K562 (cell line): ENCODE measurements around the gene FRK.

Experiments
- BACH1 ChIP-seq: fragments of 200-800 bp; sonication (Bioruptor generic); IDR thresholded peaks from 2 replicates; pipeline ENCODE4 v1.6.1; 2016; ENCODE audit warnings: missing genetic modification characterization, missing compliant biosample characterization
- BCL6 ChIP-seq: fragments of 250-450 bp; sonication (Bioruptor Pico); IDR thresholded peaks from 2 replicates; pipeline ENCODE4 v1.4.0; 2020
- L3MBTL2 ChIP-seq: fragments of 450-650 bp; IDR thresholded peaks from 2 replicates; pipeline ENCODE4 v1.6.1; 2016; ENCODE audit warnings: mild to moderate bottlenecking, moderate library complexity
- PML ChIP-seq: IDR thresholded peaks from 2 replicates; pipeline ENCODE4 v1.6.1; 2012; ENCODE audit warnings: low read length, inconsistent platforms
- TAF15 ChIP-seq: fragments of 200-400 bp; formaldehyde crosslinking; IDR thresholded peaks from 2 replicates; pipeline ENCODE4 v1.6.1; 2017; ENCODE audit warnings: mild to moderate bottlenecking, low read depth, low read length, moderate library complexity
- ZNF274 ChIP-seq: IDR thresholded peaks from 2 replicates; pipeline ENCODE4 v1.6.1; 2011; ENCODE audit warnings: low read depth, mild to moderate bottlenecking, low read length, moderate library complexity, borderline replicate concordance
- ZNF436 ChIP-seq: fragments of 250-450, 450-650 bp; sonication (Bioruptor Pico); formaldehyde crosslinking; IDR thresholded peaks from 2 replicates; pipeline ENCODE4 v1.7.0; 2020; ENCODE audit warnings: mild to moderate bottlenecking
- ZNF707 ChIP-seq: fragments of 250-450 bp; sonication (Bioruptor Pico); conservative IDR thresholded peaks from 2 replicates; pipeline ENCODE4 v1.8.0; 2022; ENCODE audit warnings: inconsistent platforms, mild to moderate bottlenecking, moderate library complexity
- TF ChIP-seq, protein P1 (sequence below): sonication (generic); formaldehyde crosslinking; IDR thresholded peaks from 2 replicates; pipeline ENCODE4 v1.9.0; 2022; ENCODE audit warnings: mild to moderate bottlenecking, missing genetic modification reagents
- TF ChIP-seq, protein P2 (sequence below), 3 experiments: IDR thresholded peaks in 2 of 3; conservative IDR thresholded peaks in 1 of 3; 2 replicates each; pipeline ENCODE4 v1.5.1; 2011 to 2012; ENCODE audit warnings: low read length in 3 of 3, mild to moderate bottlenecking in 3 of 3, control low read depth in 2 of 3, improper control_type of control experiment in 1 of 3, inconsistent platforms in 1 of 3, low read depth in 1 of 3, mixed read lengths in 1 of 3, moderate library complexity in 1 of 3; ENCODE audit not compliant: insufficient read depth in 2 of 3

DNA sequence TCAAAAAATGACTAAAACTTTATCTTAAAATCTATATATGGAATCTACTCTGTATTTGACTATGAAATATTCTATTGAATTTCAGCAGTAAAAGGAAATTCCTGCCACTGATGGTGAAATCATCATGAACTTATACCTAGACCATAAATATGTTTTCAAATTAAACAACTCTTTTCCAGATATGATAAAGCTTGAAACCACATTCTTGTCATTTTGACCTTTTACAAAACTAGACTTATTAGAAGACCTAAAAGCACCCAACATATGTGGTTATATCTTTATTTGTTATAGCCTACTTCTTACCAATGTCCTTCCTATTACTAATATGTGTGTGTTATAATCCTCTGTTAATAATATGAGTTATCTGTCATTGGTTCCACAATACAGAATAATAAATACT, 35.3 kb downstream of the FRK start:
- TF ChIP-seq BCL6 (CRISPR knock-in tag), result no peak
- TF ChIP-seq BACH1 (tag), result no peak
- no peak for TF ChIP-seq L3MBTL2
- no peak for TF ChIP-seq PML
- TF ChIP-seq, protein P1, sequence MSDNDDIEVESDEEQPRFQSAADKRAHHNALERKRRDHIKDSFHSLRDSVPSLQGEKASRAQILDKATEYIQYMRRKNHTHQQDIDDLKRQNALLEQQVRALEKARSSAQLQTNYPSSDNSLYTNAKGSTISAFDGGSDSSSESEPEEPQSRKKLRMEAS (CRISPR knock-in tag), result no peak
- TF ChIP-seq, protein P2, sequence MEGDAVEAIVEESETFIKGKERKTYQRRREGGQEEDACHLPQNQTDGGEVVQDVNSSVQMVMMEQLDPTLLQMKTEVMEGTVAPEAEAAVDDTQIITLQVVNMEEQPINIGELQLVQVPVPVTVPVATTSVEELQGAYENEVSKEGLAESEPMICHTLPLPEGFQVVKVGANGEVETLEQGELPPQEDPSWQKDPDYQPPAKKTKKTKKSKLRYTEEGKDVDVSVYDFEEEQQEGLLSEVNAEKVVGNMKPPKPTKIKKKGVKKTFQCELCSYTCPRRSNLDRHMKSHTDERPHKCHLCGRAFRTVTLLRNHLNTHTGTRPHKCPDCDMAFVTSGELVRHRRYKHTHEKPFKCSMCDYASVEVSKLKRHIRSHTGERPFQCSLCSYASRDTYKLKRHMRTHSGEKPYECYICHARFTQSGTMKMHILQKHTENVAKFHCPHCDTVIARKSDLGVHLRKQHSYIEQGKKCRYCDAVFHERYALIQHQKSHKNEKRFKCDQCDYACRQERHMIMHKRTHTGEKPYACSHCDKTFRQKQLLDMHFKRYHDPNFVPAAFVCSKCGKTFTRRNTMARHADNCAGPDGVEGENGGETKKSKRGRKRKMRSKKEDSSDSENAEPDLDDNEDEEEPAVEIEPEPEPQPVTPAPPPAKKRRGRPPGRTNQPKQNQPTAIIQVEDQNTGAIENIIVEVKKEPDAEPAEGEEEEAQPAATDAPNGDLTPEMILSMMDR (IDR thresholded peaks at IDR 0.05 in 2 of 3, conservative IDR thresholded peaks at IDR 0.05 in 1 of 3; ENCODE audit: insufficient read depth in 2 of 3, low read depth in 1 of 3, low read length in 3 of 3), result no peak
- TF ChIP-seq ZNF707 (CRISPR knock-in tag), result no peak
- TF ChIP-seq TAF15, result no peak
- TF ChIP-seq ZNF436, result no peak
- no peak for TF ChIP-seq ZNF274
